ENCODE data around the gene PACSIN2.

GRCh38 chr22:42889304-42889703 is 125.6 kb downstream of the PACSIN2 start:
- TF ChIP-seq REST (IDR thresholded peaks at IDR 0.05; ENCODE audit: insufficient read depth in 1 of 2, low read depth in 2 of 2, low read length in 1 of 2) (no peak), CTCF (IDR thresholded peaks at IDR 0.05) (no peak), TCF7L2 (IDR thresholded peaks at IDR 0.05; ENCODE audit: low read depth, low read length) (no peak), POLR2AphosphoS5 (IDR thresholded peaks at IDR 0.05; ENCODE audit: low read depth, low read length) (no peak), SIN3A (IDR thresholded peaks at IDR 0.05; ENCODE audit: borderline replicate concordance, insufficient read depth, low read depth, low read length) (no peak)
